ENCODE data around the gene ZNF710.

ZNF710 gene

GRCh38 chr15:89963301-89964231 is 37.6 kb upstream of the ZNF710 start:
- Histone ChIP-seq H3K27ac (replicated peaks) (peak overlapping the region; percentile 82), H3K27me3 (ENCODE audit: insufficient read depth, poor library complexity, severe bottlenecking) (no peaks in the 10 kb centered on the region), H3K4me3 (replicated peaks; ENCODE audit: insufficient read depth, low read length) (no peak overlapping the region)
- peak; percentile 93 to 98 for DNase-seq (ENCODE audit: low read depth in 1 of 2, low spot score in 1 of 2)
- peak; percentile 25; the same call in 1 of the 2 replicates for TF ChIP-seq SPI1 (IDR thresholded peaks at IDR 0.05; ENCODE audit: borderline replicate concordance, low read depth)
- no peak for TF ChIP-seq REST (IDR thresholded peaks at IDR 0.05; ENCODE audit: insufficient replicate concordance, low read depth)
- peak; percentile 81 for TF ChIP-seq POLR2AphosphoS5 (IDR thresholded peaks at IDR 0.05; ENCODE audit: low read depth)

DNA sequence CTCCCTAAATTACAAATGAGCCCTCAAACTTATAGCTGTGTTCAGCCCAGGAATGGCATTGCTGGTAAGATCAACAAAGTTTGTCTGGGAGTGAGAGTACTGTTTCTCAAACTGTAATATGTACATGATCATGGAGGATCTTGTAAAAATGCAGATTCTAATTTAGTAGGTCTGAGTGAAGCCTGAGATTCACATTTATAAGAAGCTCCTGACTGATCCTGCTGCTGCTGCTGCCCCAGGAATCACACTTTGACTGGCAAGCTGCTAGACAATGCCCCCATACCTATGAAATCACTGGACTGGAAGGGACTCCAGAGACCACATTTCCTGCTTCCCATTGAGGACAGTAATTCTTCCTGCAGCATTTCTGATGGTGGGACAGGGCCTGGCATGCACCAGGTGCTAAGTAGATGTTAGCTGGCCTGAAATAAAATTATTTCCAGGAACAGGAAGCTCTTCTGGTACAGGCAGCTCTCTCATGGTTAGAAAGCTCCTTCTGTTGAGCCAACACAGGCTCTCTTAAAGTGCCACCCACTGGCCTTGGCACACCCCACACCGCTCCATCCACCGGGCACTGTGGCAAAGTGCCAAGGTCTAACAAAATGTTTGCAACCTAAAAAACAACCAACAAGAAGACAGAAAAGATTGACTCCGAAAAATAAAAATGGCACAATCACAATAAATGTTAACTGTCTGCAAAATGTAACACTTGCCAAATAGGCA is 36.7 kb upstream of the ZNF710 start:
- Histone ChIP-seq H3K27me3 (ENCODE audit: insufficient read depth, poor library complexity, severe bottlenecking) (no peaks in the 10 kb centered on the region), H3K4me3 (replicated peaks; ENCODE audit: insufficient read depth, low read length) (no peak overlapping the region), H3K27ac (replicated peaks) (peak overlapping the region; percentile 82)
- TF ChIP-seq SPI1 (IDR thresholded peaks at IDR 0.05; ENCODE audit: borderline replicate concordance, low read depth): no peak; the same call in 1 of the 2 replicates
- TF ChIP-seq POLR2AphosphoS5 (IDR thresholded peaks at IDR 0.05; ENCODE audit: low read depth): no peak
- no peak for TF ChIP-seq GABPA (IDR thresholded peaks at IDR 0.05; ENCODE audit: low read depth)
- no peak for TF ChIP-seq REST (IDR thresholded peaks at IDR 0.05; ENCODE audit: insufficient replicate concordance, low read depth)
- no peak for TF ChIP-seq CTCF (IDR thresholded peaks at IDR 0.05; ENCODE audit: insufficient read depth, low read length)
- peak in 1 of 2 experiments; percentile 56 for DNase-seq (ENCODE audit: low read depth in 1 of 2, low spot score in 1 of 2)

DNA sequence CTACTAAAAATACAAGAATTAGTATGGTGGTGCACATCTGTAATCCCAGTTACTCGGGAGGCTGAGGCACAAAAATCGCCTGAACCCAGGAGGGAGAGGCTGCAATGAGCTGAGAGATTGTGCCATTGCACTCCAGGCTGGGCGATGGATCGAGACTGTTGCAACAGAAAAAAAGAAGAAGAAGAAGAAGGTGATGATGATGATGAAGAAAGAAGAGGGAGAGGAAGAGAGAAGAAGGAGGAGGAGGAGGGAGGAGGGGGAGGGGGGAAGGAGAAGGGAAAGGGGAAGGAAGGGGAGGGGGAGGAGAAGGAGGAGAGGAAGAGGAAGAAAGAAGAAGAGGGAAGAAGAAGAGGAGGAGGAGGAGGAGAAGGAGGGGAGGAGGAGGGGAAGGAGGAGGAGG is 33.2 kb upstream of the ZNF710 start:
- no peaks in the 10 kb centered on the region for H3K27me3 ChIP-seq (ENCODE audit: insufficient read depth, poor library complexity, severe bottlenecking)
- peak; percentile 67 to 82 for DNase-seq (ENCODE audit: low read depth in 1 of 2, low spot score in 1 of 2)
- TF ChIP-seq GABPA (IDR thresholded peaks at IDR 0.05; ENCODE audit: low read depth) (no peak), REST (IDR thresholded peaks at IDR 0.05; ENCODE audit: insufficient replicate concordance, low read depth) (no peak), POLR2AphosphoS5 (IDR thresholded peaks at IDR 0.05; ENCODE audit: low read depth) (no peak), CTCF (IDR thresholded peaks at IDR 0.05; ENCODE audit: insufficient read depth, low read length) (no peak), SPI1 (IDR thresholded peaks at IDR 0.05; ENCODE audit: borderline replicate concordance, low read depth) (no peak)
- H3K27ac ChIP-seq (replicated peaks): no peak overlapping the region
- H3K4me3 ChIP-seq (replicated peaks; ENCODE audit: insufficient read depth, low read length): no peak overlapping the region

Measured in HL-60 (cell line).